GM19328 (cell line): ENCODE results near the gene TMEM151B.

Source experiments
- ATAC-seq: cut with Tn5 transposase; IDR thresholded peaks from one replicate; pipeline ENCODE4 v1.9.1; 2021; ENCODE audit warnings: mild to moderate bottlenecking, moderate library complexity; ENCODE audit not compliant: unreplicated experiment

The TMEM151B gene

GRCh38 chr6:44262467-44263353, 7.5 kb upstream of the TMEM151B start:
- no peak for ATAC-seq

- no peak for ATAC-seq
Measured at GRCh38 chr6:44263354-44264100, 6.7 kb upstream of the TMEM151B start.

- ATAC-seq = peak; percentile 30
Measured at GRCh38 chr6:44264154-44265006, 5.9 kb upstream of the TMEM151B start.

- no peak for ATAC-seq
Measured at GRCh38 chr6:44265007-44265721, 5.1 kb upstream of the TMEM151B start, which contains the start of gene NFKBIE. Gene NFKBIE (minus strand): TSS chr6:44265551. CDS start chr6:44265346, 205 bp downstream.

GRCh38 chr6:44265722-44266233, 4.5 kb upstream of the TMEM151B start:
- ATAC-seq = no peak

- no peak for ATAC-seq
Measured at GRCh38 chr6:44266347-44266746, 3.9 kb upstream of the TMEM151B start.

- ATAC-seq = no peak
Measured at GRCh38 chr6:44267252-44267651, 3.0 kb upstream of the TMEM151B start.

GRCh38 chr6:44268095-44268628, 2.1 kb upstream of the TMEM151B start:
- ATAC-seq = no peak

GRCh38 chr6:44269178-44269920, 901 bp upstream of the TMEM151B start:
- ATAC-seq = no peak

GRCh38 chr6:44270526-44271405, 516 bp downstream of the TMEM151B start:
- no peak for ATAC-seq

- no peak for ATAC-seq
Measured at GRCh38 chr6:44271406-44271723, 1.1 kb downstream of the TMEM151B start.

GRCh38 chr6:44271914-44272313, 1.7 kb downstream of the TMEM151B start:
- ATAC-seq = no peak

- no peak for ATAC-seq
Measured at GRCh38 chr6:44272529-44272928, 2.3 kb downstream of the TMEM151B start.

GRCh38 chr6:44272999-44273566, 2.8 kb downstream of the TMEM151B start:
- ATAC-seq = no peak

GRCh38 chr6:44273617-44274016, 3.4 kb downstream of the TMEM151B start:
- no peak for ATAC-seq

GRCh38 chr6:44275271-44275748, 5.1 kb downstream of the TMEM151B start:
- no peak for ATAC-seq

- ATAC-seq = no peak
Measured at GRCh38 chr6:44275749-44276648, 5.7 kb downstream of the TMEM151B start.
